ENCODE results near the gene TBCEL.
"Not testable (repeated sequence)": the region's sequence is repeated elsewhere in the genome, so short reads cannot be mapped to it uniquely, and the experiment has no call there.

TBCEL gene

GRCh38 chr11:121031167-121031566 is 7.3 kb downstream of the TBCEL start:
- H3K9ac ChIP-seq (ENCODE audit: low read length) = no peak overlapping the region
- H3K9me3 ChIP-seq (ENCODE audit: control insufficient read depth, low read length) = no peaks in the 10 kb centered on the region
- no peaks in the 10 kb centered on the region for H3K36me3 ChIP-seq (ENCODE audit: control insufficient read depth, insufficient read depth, low read length, severe bottlenecking)
- no peak overlapping the region for H3K4me3 ChIP-seq (ENCODE audit: low read length)
- H3K4me1 ChIP-seq (ENCODE audit: control insufficient read depth, insufficient read depth, low read length) = peaks cover 12% of the 10 kb centered on the region
- DNase-seq (ENCODE audit: low read depth) = no peak
- no peaks in the 10 kb centered on the region for H3K27me3 ChIP-seq (replicated peaks; ENCODE audit: control insufficient read depth, insufficient read depth, low read length)

DNA sequence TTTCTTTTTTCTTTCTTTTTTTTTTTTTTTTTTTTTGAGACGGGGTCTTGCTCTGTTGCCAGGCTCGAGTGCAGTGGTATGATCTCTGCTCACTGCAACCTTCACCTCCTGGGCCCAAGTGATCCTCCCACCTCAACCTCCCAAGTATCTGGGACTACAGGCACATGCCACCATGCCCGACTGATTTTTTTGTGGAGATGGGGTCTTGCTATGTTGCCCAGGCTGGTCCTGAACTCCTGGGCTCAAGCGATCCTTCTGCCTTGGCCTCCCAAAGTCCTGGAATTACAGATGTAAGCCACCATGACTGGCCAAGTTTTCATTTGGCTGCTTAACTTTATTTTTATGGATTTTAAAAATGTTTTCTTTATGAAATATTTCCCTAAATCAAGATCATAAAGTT is 7.7 kb downstream of the TBCEL start:
- H3K4me3 ChIP-seq (ENCODE audit: low read length); H3K27me3 ChIP-seq (replicated peaks; ENCODE audit: control insufficient read depth, insufficient read depth, low read length); DNase-seq (ENCODE audit: low read depth); H3K9me3 ChIP-seq (ENCODE audit: control insufficient read depth, low read length); H3K36me3 ChIP-seq (ENCODE audit: control insufficient read depth, insufficient read depth, low read length, severe bottlenecking); H3K9ac ChIP-seq (ENCODE audit: low read length): not testable (repeated sequence)
- peaks cover 12% of the 10 kb centered on the region for H3K4me1 ChIP-seq (ENCODE audit: control insufficient read depth, insufficient read depth, low read length)

DNA sequence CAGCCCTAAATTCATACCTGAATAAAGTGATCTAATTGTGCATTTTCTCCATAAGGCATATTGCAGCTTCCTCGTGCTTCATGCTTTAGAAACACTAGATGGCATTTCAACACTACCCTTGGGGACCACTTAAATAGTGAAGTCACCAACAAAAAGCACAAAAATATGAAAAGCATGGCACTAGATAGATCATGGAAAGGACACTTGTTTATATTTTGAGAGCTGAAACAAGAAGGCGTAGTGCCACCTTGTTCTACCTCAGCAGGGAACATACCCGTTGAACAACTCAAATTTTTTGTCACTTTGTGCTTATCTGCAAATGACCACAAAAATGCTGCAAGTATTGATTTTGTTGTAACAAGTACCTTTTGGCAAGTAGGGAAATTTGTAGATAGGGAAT is 8.6 kb downstream of the TBCEL start:
- no peaks in the 10 kb centered on the region for H3K27me3 ChIP-seq (replicated peaks; ENCODE audit: control insufficient read depth, insufficient read depth, low read length)
- H3K9ac ChIP-seq (ENCODE audit: low read length) = no peak overlapping the region
- H3K4me1 ChIP-seq (ENCODE audit: control insufficient read depth, insufficient read depth, low read length) = peaks cover 12% of the 10 kb centered on the region
- H3K36me3 ChIP-seq (ENCODE audit: control insufficient read depth, insufficient read depth, low read length, severe bottlenecking) = no peaks in the 10 kb centered on the region
- DNase-seq (ENCODE audit: low read depth) = no peak
- no peak overlapping the region for H3K4me3 ChIP-seq (ENCODE audit: low read length)
- H3K9me3 ChIP-seq (ENCODE audit: control insufficient read depth, low read length) = no peaks in the 10 kb centered on the region

- Histone ChIP-seq H3K9ac (ENCODE audit: low read length) (no peak overlapping the region), H3K4me1 (ENCODE audit: control insufficient read depth, insufficient read depth, low read length) (peaks cover 12% of the 10 kb centered on the region), H3K27me3 (replicated peaks; ENCODE audit: control insufficient read depth, insufficient read depth, low read length) (no peaks in the 10 kb centered on the region), H3K36me3 (ENCODE audit: control insufficient read depth, insufficient read depth, low read length, severe bottlenecking) (no peaks in the 10 kb centered on the region), H3K9me3 (ENCODE audit: control insufficient read depth, low read length) (no peaks in the 10 kb centered on the region), H3K4me3 (ENCODE audit: low read length) (no peak overlapping the region)
- no peak for DNase-seq (ENCODE audit: low read depth)
Measured at GRCh38 chr11:121033635-121034034, 9.7 kb downstream of the TBCEL start.

DNA sequence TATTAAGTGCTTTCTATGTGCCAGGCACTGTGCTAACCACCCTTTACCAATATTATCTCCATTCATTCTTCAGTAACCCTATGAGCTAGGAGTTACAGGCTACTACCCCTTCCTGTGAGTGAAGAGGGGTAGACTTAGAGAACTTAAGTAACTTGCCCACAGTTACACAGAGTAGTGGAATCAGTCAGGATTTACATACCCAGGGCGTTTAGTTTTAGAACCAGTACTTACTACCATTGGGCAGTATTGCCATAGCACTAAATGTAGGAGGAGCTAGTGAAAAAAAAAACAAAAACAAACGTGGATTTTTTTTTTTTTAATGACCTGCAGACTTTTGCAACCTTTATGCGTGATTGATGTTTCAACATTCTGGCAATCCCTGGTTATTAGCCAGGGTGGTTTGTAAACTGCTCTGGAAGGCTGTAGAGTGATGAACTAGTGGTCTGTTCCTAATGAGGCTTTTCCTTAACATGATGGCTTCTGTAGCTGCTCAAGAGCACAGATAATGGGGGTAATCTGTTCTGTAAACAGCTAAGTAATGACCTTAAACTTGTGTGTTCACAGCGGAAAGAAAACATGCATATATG is 11.4 kb downstream of the TBCEL start:
- Histone ChIP-seq H3K9me3 (ENCODE audit: control insufficient read depth, low read length) (no peaks in the 10 kb centered on the region), H3K36me3 (ENCODE audit: control insufficient read depth, insufficient read depth, low read length, severe bottlenecking) (no peaks in the 10 kb centered on the region), H3K4me3 (ENCODE audit: low read length) (no peak overlapping the region), H3K27me3 (replicated peaks; ENCODE audit: control insufficient read depth, insufficient read depth, low read length) (no peaks in the 10 kb centered on the region), H3K9ac (ENCODE audit: low read length) (no peak overlapping the region), H3K4me1 (ENCODE audit: control insufficient read depth, insufficient read depth, low read length) (peaks cover 12% of the 10 kb centered on the region)
- DNase-seq (ENCODE audit: low read depth) = no peak

GRCh38 chr11:121035780-121036179 is 11.9 kb downstream of the TBCEL start:
- Histone ChIP-seq H3K4me1 (ENCODE audit: control insufficient read depth, insufficient read depth, low read length) (peaks cover 12% of the 10 kb centered on the region), H3K9me3 (ENCODE audit: control insufficient read depth, low read length) (no peaks in the 10 kb centered on the region), H3K36me3 (ENCODE audit: control insufficient read depth, insufficient read depth, low read length, severe bottlenecking) (no peaks in the 10 kb centered on the region), H3K9ac (ENCODE audit: low read length) (no peak overlapping the region), H3K4me3 (ENCODE audit: low read length) (no peak overlapping the region), H3K27me3 (replicated peaks; ENCODE audit: control insufficient read depth, insufficient read depth, low read length) (no peaks in the 10 kb centered on the region)
- no peak for DNase-seq (ENCODE audit: low read depth)

DNA sequence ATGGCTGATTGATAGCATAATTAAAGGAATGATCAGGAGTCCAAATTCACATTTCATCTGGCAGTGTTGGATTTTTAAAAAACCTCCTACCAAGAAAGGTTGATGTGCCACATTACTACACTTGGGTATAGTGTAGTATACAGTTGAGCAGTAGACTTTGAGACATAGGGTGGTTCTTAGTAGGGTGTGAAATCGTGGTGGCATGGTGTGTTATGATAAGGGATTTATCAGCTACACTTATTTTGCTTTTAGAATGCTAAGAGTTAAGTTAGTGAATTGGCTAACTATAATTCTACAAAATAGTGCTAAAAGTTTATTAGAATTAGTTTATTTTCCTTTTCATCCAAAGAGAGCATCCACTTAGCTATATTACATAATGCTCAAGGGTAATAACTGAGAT is 13.1 kb downstream of the TBCEL start:
- H3K9ac ChIP-seq (ENCODE audit: low read length) = no peak overlapping the region
- no peaks in the 10 kb centered on the region for H3K36me3 ChIP-seq (ENCODE audit: control insufficient read depth, insufficient read depth, low read length, severe bottlenecking)
- no peaks in the 10 kb centered on the region for H3K9me3 ChIP-seq (ENCODE audit: control insufficient read depth, low read length)
- peaks cover 12% of the 10 kb centered on the region for H3K4me1 ChIP-seq (ENCODE audit: control insufficient read depth, insufficient read depth, low read length)
- DNase-seq (ENCODE audit: low read depth) = no peak
- H3K4me3 ChIP-seq (ENCODE audit: low read length) = no peak overlapping the region
- H3K27me3 ChIP-seq (replicated peaks; ENCODE audit: control insufficient read depth, insufficient read depth, low read length) = no peaks in the 10 kb centered on the region

GRCh38 chr11:121038648-121039409 is 14.9 kb downstream of the TBCEL start:
- no peak overlapping the region for H3K9ac ChIP-seq (ENCODE audit: low read length)
- no peak for DNase-seq (ENCODE audit: low read depth)
- no peaks in the 10 kb centered on the region for H3K27me3 ChIP-seq (replicated peaks; ENCODE audit: control insufficient read depth, insufficient read depth, low read length)
- H3K4me1 ChIP-seq (ENCODE audit: control insufficient read depth, insufficient read depth, low read length) = peaks cover 4% of the 10 kb centered on the region
- no peaks in the 10 kb centered on the region for H3K36me3 ChIP-seq (ENCODE audit: control insufficient read depth, insufficient read depth, low read length, severe bottlenecking)
- no peaks in the 10 kb centered on the region for H3K9me3 ChIP-seq (ENCODE audit: control insufficient read depth, low read length)
- H3K4me3 ChIP-seq (ENCODE audit: low read length) = no peak overlapping the region

DNA sequence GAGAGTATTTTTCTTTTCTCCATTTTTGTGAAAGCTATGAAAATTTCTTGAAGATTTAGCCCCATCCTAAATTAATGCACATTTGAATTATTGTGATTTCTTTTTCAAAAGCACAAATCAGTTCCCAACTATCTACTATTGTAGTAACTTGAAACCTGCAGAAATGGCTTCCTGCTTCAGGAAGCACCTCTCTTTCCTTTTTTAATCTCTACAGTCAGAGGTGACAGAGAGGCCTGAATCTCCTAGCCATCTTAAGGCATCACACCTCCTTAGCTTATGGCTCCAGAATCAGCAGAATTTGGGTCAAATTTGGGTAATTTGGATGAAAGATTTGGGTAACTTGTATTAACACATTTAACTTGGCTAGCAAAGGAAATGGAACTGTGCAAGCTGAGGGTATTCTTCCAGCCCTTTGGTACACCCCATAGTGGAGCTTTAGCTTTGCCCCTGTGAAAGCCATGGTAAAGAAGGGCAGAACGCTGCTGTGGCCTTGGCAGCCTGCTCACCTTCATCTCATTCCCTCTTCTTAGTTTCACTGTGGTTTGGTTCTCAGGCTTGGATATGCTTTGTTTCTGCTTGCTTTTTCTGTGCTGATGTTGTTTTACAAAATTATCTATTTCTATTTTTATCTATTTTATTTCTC is 16.2 kb downstream of the TBCEL start:
- H3K27me3 ChIP-seq (replicated peaks; ENCODE audit: control insufficient read depth, insufficient read depth, low read length) = no peaks in the 10 kb centered on the region
- no peak for DNase-seq (ENCODE audit: low read depth)
- H3K4me1 ChIP-seq (ENCODE audit: control insufficient read depth, insufficient read depth, low read length) = peaks cover 4% of the 10 kb centered on the region
- H3K36me3 ChIP-seq (ENCODE audit: control insufficient read depth, insufficient read depth, low read length, severe bottlenecking) = no peaks in the 10 kb centered on the region
- H3K9me3 ChIP-seq (ENCODE audit: control insufficient read depth, low read length) = no peaks in the 10 kb centered on the region
- no peak overlapping the region for H3K4me3 ChIP-seq (ENCODE audit: low read length)
- H3K9ac ChIP-seq (ENCODE audit: low read length) = no peak overlapping the region

GRCh38 chr11:121040614-121041002 is 16.7 kb downstream of the TBCEL start:
- H3K36me3 ChIP-seq (ENCODE audit: control insufficient read depth, insufficient read depth, low read length, severe bottlenecking) = peaks cover under 1% of the 10 kb centered on the region
- H3K4me1 ChIP-seq (ENCODE audit: control insufficient read depth, insufficient read depth, low read length) = peaks cover 2% of the 10 kb centered on the region
- H3K4me3 ChIP-seq (ENCODE audit: low read length) = no peak overlapping the region
- no peak for DNase-seq (ENCODE audit: low read depth)
- no peaks in the 10 kb centered on the region for H3K9me3 ChIP-seq (ENCODE audit: control insufficient read depth, low read length)
- no peak overlapping the region for H3K9ac ChIP-seq (ENCODE audit: low read length)
- no peaks in the 10 kb centered on the region for H3K27me3 ChIP-seq (replicated peaks; ENCODE audit: control insufficient read depth, insufficient read depth, low read length)

DNA sequence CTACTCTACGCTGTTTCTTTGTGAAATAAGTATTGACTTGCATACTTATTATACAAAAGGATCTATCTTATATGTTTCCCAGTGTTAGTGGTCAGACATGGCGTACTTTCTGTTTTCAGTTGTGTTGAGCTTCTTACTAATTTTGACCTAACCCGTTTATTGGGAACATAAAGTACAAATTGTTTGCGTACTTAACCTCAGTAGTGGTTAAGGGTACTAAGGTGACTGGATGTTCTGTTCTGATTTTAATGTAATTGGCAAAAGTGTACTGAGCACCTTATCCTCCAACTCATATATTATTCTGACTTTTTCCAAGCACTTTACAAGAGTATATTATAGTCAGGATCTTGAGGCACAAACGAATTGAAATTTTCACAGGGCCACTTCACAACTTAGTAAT is 17.2 kb downstream of the TBCEL start:
- Histone ChIP-seq H3K9ac (ENCODE audit: low read length) (no peak overlapping the region), H3K9me3 (ENCODE audit: control insufficient read depth, low read length) (no peaks in the 10 kb centered on the region), H3K36me3 (ENCODE audit: control insufficient read depth, insufficient read depth, low read length, severe bottlenecking) (peaks cover 5% of the 10 kb centered on the region), H3K27me3 (replicated peaks; ENCODE audit: control insufficient read depth, insufficient read depth, low read length) (no peaks in the 10 kb centered on the region), H3K4me3 (ENCODE audit: low read length) (no peak overlapping the region), H3K4me1 (ENCODE audit: control insufficient read depth, insufficient read depth, low read length) (no peaks in the 10 kb centered on the region)
- DNase-seq (ENCODE audit: low read depth) = no peak
